GM12878 (cell line): ENCODE data around the gene NEK7. TPM values are rescaled to one million over a fixed set of nuclear protein-coding genes. Genes with fewer than 3 reads are reported as not detected.

Source experiments
- ATAC-seq: fragments of 200-7000 bp; cut with Tn5 transposase; 3 replicates; pipeline ENCODE4 v1.9.1; 2020; ENCODE audit warnings: mild to moderate bottlenecking, moderate library complexity
- BruUV-seq: library from RNA; stranded (reverse); fragments of 400-500 nt; replicated peaks from 2 replicates; lab custom pipeline; 2021; lab: Mats Ljungman, UMichigan
- CTCF ChIA-PET: fragments of 300-600 bp; sonication (Branson Sonifier 250); formaldehyde crosslinking; extraction: SDS; loops from one replicate; lab custom pipeline; 2021; ENCODE audit warnings: inconsistent platforms; lab: Yijun Ruan, JAX
- POLR2A ChIA-PET: fragments of 350-600 bp; formaldehyde crosslinking; extraction: SDS; loops from one replicate; lab custom pipeline; 2021; ENCODE audit warnings: inconsistent platforms; lab: Charles Lee
- RAD21 ChIA-PET: fragments of 300-600 bp; sonication (Branson Sonifier 250); formaldehyde crosslinking; loops from one replicate; lab custom pipeline; 2023; ENCODE audit warnings: antibody characterized with exemption; ENCODE audit not compliant: unreplicated experiment; lab: Charles Lee
- SMC1A ChIA-PET: fragments of 300-600 bp; sonication (Branson Sonifier 250); formaldehyde crosslinking; loops from one replicate; lab custom pipeline; 2023; ENCODE audit not compliant: unreplicated experiment, uncharacterized antibody; lab: Charles Lee
- DNase-seq: peaks from one replicate; pipeline ENCODE4 v3.0.0-alpha.2; 2011; ENCODE audit warnings: low read depth, low spot score
- FAIRE-seq: peaks from 3 replicates; lab custom pipeline; 2011; peaks lifted over from hg19 to GRCh38; lab: Jason Lieb, UNC
- H2AFZ ChIP-seq: 2 replicates; pipeline ENCODE4 v1.6.0; 2011; ENCODE audit warnings: low read depth, low read length, control low read depth; ENCODE audit not compliant: control insufficient read depth
- H3K27ac ChIP-seq: 2 replicates; pipeline ENCODE4 v1.5.1; 2011; ENCODE audit warnings: control low read depth; ENCODE audit not compliant: control insufficient read depth, insufficient read depth
- H3K27me3 ChIP-seq, 2 experiments: replicated peaks in 1 of 2; 2 replicates each; pipeline versions ENCODE4 v1.6.0 to v1.6.1; 2011; ENCODE audit warnings: low read length in 1 of 2; ENCODE audit not compliant: control insufficient read depth in 2 of 2, insufficient read depth in 2 of 2
- H3K36me3 ChIP-seq, 2 experiments: 2 replicates each; pipeline ENCODE4 v1.5.1; 2011; ENCODE audit warnings: low read length in 1 of 2; ENCODE audit not compliant: control insufficient read depth in 2 of 2, insufficient read depth in 2 of 2
- H3K4me1 ChIP-seq: 2 replicates; pipeline ENCODE4 v1.6.1; 2011; ENCODE audit warnings: mild to moderate bottlenecking, low read length, moderate library complexity, mixed read lengths; ENCODE audit not compliant: control insufficient read depth, insufficient read depth
- H3K4me2 ChIP-seq: 2 replicates; pipeline ENCODE4 v1.6.0; 2011; ENCODE audit warnings: control low read depth; ENCODE audit not compliant: control insufficient read depth, insufficient read depth
- H3K4me3 ChIP-seq: fragments of 200-600 bp; sonication (generic); 2 replicates; pipeline ENCODE4 v1.5.1; 2016
- H3K79me2 ChIP-seq: 2 replicates; pipeline ENCODE4 v1.6.0; 2011; ENCODE audit warnings: low read length; ENCODE audit not compliant: control insufficient read depth, insufficient read depth
- H3K9ac ChIP-seq: 2 replicates; pipeline ENCODE4 v1.8.0; 2011; ENCODE audit warnings: low read length, control low read depth, mixed read lengths; ENCODE audit not compliant: control insufficient read depth, insufficient read depth
- H3K9me3 ChIP-seq: replicated peaks from 3 replicates; pipeline ENCODE4 v1.5.1; 2011; ENCODE audit warnings: mild to moderate bottlenecking, low read length; ENCODE audit not compliant: control insufficient read depth, insufficient read depth
- H4K20me1 ChIP-seq: 2 replicates; pipeline ENCODE4 v1.6.0; 2011; ENCODE audit not compliant: control insufficient read depth, insufficient read depth
- BCL11A ChIP-seq: IDR thresholded peaks from 2 replicates; pipeline ENCODE4 v1.6.1; 2011; ENCODE audit warnings: low read depth, low read length
- BCLAF1 ChIP-seq: fragments of 450-650 bp; IDR thresholded peaks from 2 replicates; pipeline ENCODE4 v1.6.1; 2017; ENCODE audit warnings: antibody characterized with exemption, mild to moderate bottlenecking, moderate library complexity
- BHLHE40 ChIP-seq, 2 experiments: fragments of 450-650 bp in 1 of 2; IDR thresholded peaks; 2 replicates each; pipeline ENCODE4 v1.6.1; 2011 to 2017; ENCODE audit warnings: low read depth in 2 of 2, borderline replicate concordance in 1 of 2, improper control_type of control experiment in 1 of 2, low read length in 1 of 2, mild to moderate bottlenecking in 1 of 2
- ESRRA ChIP-seq: IDR thresholded peaks from 2 replicates; pipeline ENCODE4 v1.6.1; 2012; ENCODE audit warnings: mild to moderate bottlenecking, low read length, improper control_type of control experiment
- JUNB ChIP-seq: IDR thresholded peaks from 2 replicates; pipeline ENCODE4 v1.6.1; 2016; ENCODE audit warnings: antibody characterized with exemption, mild to moderate bottlenecking
- NFIC ChIP-seq: IDR thresholded peaks from 2 replicates; pipeline ENCODE4 v1.6.1; 2012; ENCODE audit warnings: low read depth, mild to moderate bottlenecking, inconsistent platforms, low read length, moderate library complexity
- POLR2AphosphoS5 ChIP-seq: IDR thresholded peaks from 2 replicates; pipeline ENCODE4 v1.6.1; 2011; ENCODE audit warnings: mild to moderate bottlenecking, low read length, inconsistent platforms
- RCOR1 ChIP-seq: conservative IDR thresholded peaks from 2 replicates; pipeline ENCODE4 v1.6.1; 2012; ENCODE audit warnings: low read depth, low read length, improper control_type of control experiment
- RUNX3 ChIP-seq: IDR thresholded peaks from 2 replicates; pipeline ENCODE4 v1.6.1; 2012; ENCODE audit warnings: low read length, inconsistent platforms
- SPI1 ChIP-seq: IDR thresholded peaks from 2 replicates; pipeline ENCODE4 v1.6.1; 2011; ENCODE audit warnings: low read depth, mild to moderate bottlenecking, low read length, moderate library complexity, borderline replicate concordance; ENCODE audit not compliant: insufficient read depth
- SREBF1 ChIP-seq: IDR thresholded peaks from 2 replicates; pipeline ENCODE4 v1.6.1; 2012; ENCODE audit warnings: mild to moderate bottlenecking, low read length
- STAT1 ChIP-seq: fragments of 450-650 bp; conservative IDR thresholded peaks from 2 replicates; pipeline ENCODE4 v1.6.1; 2014; ENCODE audit warnings: antibody characterized with exemption, mild to moderate bottlenecking
- SUZ12 ChIP-seq: fragments of 200-600 bp; sonication (generic); IDR thresholded peaks from one replicate; pipeline ENCODE4 v1.6.1; 2018; ENCODE audit warnings: antibody characterized with exemption, mild to moderate bottlenecking; ENCODE audit not compliant: unreplicated experiment
- WGBS: methylation state at CpG from one replicate; pipeline ENCODE4 v1.1.6; 2016; ENCODE audit warnings: low lambda C conversion rate; ENCODE audit not compliant: insufficient replicate concordance, insufficient coverage; ENCODE audit errors: missing lambda C conversion rate; 5-methylcytosine and 5-hydroxymethylcytosine counted together
- in situ Hi-C: fragments of 300-500 bp; cut with MboI; formaldehyde crosslinking; loops from 9 replicates; pipeline ENCODE4 v1.14.3; 2018; ENCODE audit warnings: mixed read lengths
- intact Hi-C: fragments of 100-400 bp; cut with micrococcal nuclease; formaldehyde crosslinking; loops from one replicate; pipeline ENCODE4 v1.14.2; 2022; ENCODE audit not compliant: unreplicated experiment
- polyA plus RNA-seq, 11 experiments: library from polyadenylated mRNA; depleted of rRNA in 4 of 11; unstranded in 6 of 11; stranded (reverse) in 5 of 11; fragments of >200 nt; fragmentation: Nextera tagmentation in 4 of 11; fragmentation: Illumina TruSeq in 1 of 11; extraction: Ambion mirVana in 4 of 11; extraction: Trizol in 1 of 11; gene quantifications; 1 replicate in 1 of 11; 2 replicates in 10 of 11; pipeline versions ENCODE4 v1.2.1 to v1.2.3, GENCODE V29; 2011 to 2016; ENCODE audit warnings: inconsistent platforms in 2 of 11, missing spikeins in 2 of 11, low read depth in 1 of 11
- total RNA-seq, 4 experiments: library from RNA; depleted of rRNA in 3 of 4; stranded (reverse); fragments of >200 nt in 3 of 4; fragmentation: Illumina TruSeq in 1 of 4; extraction: Trizol in 1 of 4; gene quantifications; 2 replicates each; pipeline versions ENCODE4 v1.2.1 to v1.2.3, GENCODE V29; 2013 to 2021
- TF ChIP-seq, protein P1 (sequence below): fragments of 450-650 bp; IDR thresholded peaks from 2 replicates; pipeline ENCODE4 v1.6.1; 2017; ENCODE audit warnings: mild to moderate bottlenecking, moderate library complexity

Gene NEK7
- total and polyA plus RNA-seq, 10 of the 15 experiments (the other 5 are each of a cell fraction or from before 2014, with no cell fraction given), result 9.4 to 77.7 (median 24.0) TPM

DNA sequence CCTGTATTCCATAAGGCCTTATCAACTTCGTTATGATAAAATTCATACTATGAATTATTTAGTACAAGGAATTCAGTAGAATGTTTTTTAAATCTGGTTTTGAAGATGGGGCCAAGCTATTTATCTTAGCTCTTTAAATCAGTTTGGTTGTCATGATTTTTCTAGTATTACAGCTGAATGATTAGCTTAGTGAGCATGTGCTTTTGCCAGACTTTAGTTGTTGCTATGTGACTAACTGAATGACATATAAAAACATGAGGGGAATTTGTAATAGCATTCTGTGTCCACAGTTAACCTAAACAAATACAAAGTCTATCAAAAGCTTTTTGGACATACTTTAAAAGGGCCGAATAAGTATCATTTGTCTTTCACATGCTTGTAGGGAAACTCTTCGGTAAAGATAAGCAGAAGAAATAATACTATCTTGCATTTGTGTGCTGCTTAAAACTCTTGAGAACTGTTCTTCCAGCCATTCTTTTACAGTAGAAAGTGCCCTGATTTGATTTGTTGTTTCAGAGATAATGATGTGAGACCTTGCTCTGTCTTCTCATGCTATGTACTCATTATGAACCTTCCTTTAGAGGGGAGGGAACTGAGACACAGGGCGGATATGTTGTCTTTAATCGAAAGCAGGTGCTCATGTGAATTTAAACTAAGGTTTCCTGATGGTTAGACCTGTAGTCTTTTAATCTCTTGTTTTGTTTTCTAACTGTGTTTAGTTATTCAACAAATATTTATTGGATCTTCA lies 18.8 kb downstream of the NEK7 start:
- Histone ChIP-seq H3K9me3 (no peaks in the 10 kb centered on the region), H3K4me3 (no peak overlapping the region), H3K27ac (peak overlapping the region; percentile 45), H2AFZ (no peak overlapping the region), H3K4me1 (peaks cover 26% of the 10 kb centered on the region), H3K9ac (no peak overlapping the region), H3K79me2 (peaks cover 73% of the 10 kb centered on the region), H4K20me1 (no peaks in the 10 kb centered on the region), H3K27me3 (no peaks in the 10 kb centered on the region), H3K36me3 (no peaks in the 10 kb centered on the region), H3K4me2 (peak overlapping the region; percentile 53; the same call in 1 of the 2 replicates)
- RAD21 ChIA-PET, result interaction anchor here (0.8 to 3.1 kb wide), 3 partner anchors 10 to 101 kb away, joined by 3 to 13 read pairs (median 3); no protein-coding TSS in a partner anchor
- TF ChIP-seq NFIC (0 out of 2 replicates have a peak, but pooled peaks have one; percentile 19), RUNX3 (0 out of 2 replicates have a peak, but pooled peaks have one; percentile 4), JUNB (no peak), SREBF1 (0 out of 2 replicates have a peak, but pooled peaks have one; percentile 32), ESRRA (no peak), POLR2AphosphoS5 (no peak), RCOR1 (no peak), SUZ12 (no peak), SPI1 (peak; percentile 71), STAT1 (no peak), BCL11A (0 out of 2 replicates have a peak, but pooled peaks have one; percentile 13), BHLHE40 (IDR thresholded peaks at IDR 0.05; ENCODE audit: borderline replicate concordance in 1 of 2, low read depth in 2 of 2, low read length in 1 of 2) (0 out of 4 replicates have a peak, but pooled peaks of 1 of the 2 experiments have one; percentile 13), BCLAF1 (no peak)
- TF ChIP-seq, protein P1, sequence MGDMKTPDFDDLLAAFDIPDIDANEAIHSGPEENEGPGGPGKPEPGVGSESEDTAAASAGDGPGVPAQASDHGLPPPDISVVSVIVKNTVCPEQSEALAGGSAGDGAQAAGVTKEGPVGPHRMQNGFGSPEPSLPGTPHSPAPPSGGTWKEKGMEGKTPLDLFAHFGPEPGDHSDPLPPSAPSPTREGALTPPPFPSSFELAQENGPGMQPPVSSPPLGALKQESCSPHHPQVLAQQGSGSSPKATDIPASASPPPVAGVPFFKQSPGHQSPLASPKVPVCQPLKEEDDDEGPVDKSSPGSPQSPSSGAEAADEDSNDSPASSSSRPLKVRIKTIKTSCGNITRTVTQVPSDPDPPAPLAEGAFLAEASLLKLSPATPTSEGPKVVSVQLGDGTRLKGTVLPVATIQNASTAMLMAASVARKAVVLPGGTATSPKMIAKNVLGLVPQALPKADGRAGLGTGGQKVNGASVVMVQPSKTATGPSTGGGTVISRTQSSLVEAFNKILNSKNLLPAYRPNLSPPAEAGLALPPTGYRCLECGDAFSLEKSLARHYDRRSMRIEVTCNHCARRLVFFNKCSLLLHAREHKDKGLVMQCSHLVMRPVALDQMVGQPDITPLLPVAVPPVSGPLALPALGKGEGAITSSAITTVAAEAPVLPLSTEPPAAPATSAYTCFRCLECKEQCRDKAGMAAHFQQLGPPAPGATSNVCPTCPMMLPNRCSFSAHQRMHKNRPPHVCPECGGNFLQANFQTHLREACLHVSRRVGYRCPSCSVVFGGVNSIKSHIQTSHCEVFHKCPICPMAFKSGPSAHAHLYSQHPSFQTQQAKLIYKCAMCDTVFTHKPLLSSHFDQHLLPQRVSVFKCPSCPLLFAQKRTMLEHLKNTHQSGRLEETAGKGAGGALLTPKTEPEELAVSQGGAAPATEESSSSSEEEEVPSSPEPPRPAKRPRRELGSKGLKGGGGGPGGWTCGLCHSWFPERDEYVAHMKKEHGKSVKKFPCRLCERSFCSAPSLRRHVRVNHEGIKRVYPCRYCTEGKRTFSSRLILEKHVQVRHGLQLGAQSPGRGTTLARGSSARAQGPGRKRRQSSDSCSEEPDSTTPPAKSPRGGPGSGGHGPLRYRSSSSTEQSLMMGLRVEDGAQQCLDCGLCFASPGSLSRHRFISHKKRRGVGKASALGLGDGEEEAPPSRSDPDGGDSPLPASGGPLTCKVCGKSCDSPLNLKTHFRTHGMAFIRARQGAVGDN, result 0 out of 2 replicates have a peak, but pooled peaks have one; percentile 9
- BruUV-seq, result no TSS peak
- SMC1A ChIA-PET, result interaction anchor here (0.6 to 6.3 kb wide), 10 partner anchors 8 to 400 kb away, joined by 3 to 36 read pairs (median 4); no protein-coding TSS in a partner anchor
- CTCF ChIA-PET, result interaction anchor here (0.9 to 1.6 kb wide), 4 partner anchors 10 to 183 kb away, joined by 3 to 10 read pairs (median 3); no protein-coding TSS in a partner anchor
- intact Hi-C loops (no loop called here), in situ Hi-C loops (no loop called here)
- POLR2A ChIA-PET, result interaction anchor here (1.1 to 2.7 kb wide), 4 partner anchors 10 to 20 kb away, joined by 3 to 11 read pairs (median 6); no protein-coding TSS in a partner anchor
- 37% methylated on average over 5 of the region's 5 CpGs for WGBS
- FAIRE-seq, result no peak
- no peak for DNase-seq
- peak; percentile 85 for ATAC-seq
